Endothelial cell (in vitro differentiated cells): ENCODE data around the gene ATP5ME. TPM values are rescaled to one million over a fixed set of nuclear protein-coding genes. Genes with fewer than 3 reads are reported as not detected.
"Not testable (repeated sequence)": the region's sequence is repeated elsewhere in the genome, so short reads cannot be mapped to it uniquely, and the experiment has no call there.

Experiments used
- DNase-seq: peaks from one replicate; pipeline ENCODE4 v3.0.0; 2021; ENCODE audit warnings: low spot score
- H3K27ac Mint-ChIP-seq: one replicate; pipeline ENCODE4 v1.8.0; 2021; ENCODE audit warnings: mixed read lengths, inconsistent platforms; ENCODE audit not compliant: unreplicated experiment
- H3K27me3 Mint-ChIP-seq: one replicate; pipeline ENCODE4 v1.8.0; 2021; ENCODE audit warnings: mild to moderate bottlenecking, moderate library complexity, mixed read lengths, inconsistent platforms; ENCODE audit not compliant: unreplicated experiment
- H3K36me3 Mint-ChIP-seq: one replicate; pipeline ENCODE4 v1.8.0; 2021; ENCODE audit warnings: mild to moderate bottlenecking, low read depth, mixed read lengths, inconsistent platforms; ENCODE audit not compliant: unreplicated experiment
- H3K4me1 Mint-ChIP-seq: one replicate; pipeline ENCODE4 v1.8.0; 2021; ENCODE audit warnings: mild to moderate bottlenecking, mixed read lengths, inconsistent platforms; ENCODE audit not compliant: unreplicated experiment
- H3K4me3 Mint-ChIP-seq: one replicate; pipeline ENCODE4 v1.8.0; 2021; ENCODE audit warnings: mild to moderate bottlenecking, mixed read lengths, inconsistent platforms; ENCODE audit not compliant: unreplicated experiment
- H3K9me3 Mint-ChIP-seq: one replicate; pipeline ENCODE4 v1.8.0; 2021; ENCODE audit warnings: mixed read lengths, inconsistent platforms; ENCODE audit not compliant: unreplicated experiment
- total RNA-seq: library from RNA; stranded (reverse); fragmentation: NEBNext Ultra II Directional; extraction: Animal tissue kit (Norgen Biotek cat#: 25700); gene quantifications from one replicate; pipeline ENCODE4 v1.2.1, GENCODE V29; 2021; ENCODE audit not compliant: unreplicated experiment
- TF ChIP-seq, protein P1 (sequence below): fragments of 200-600 bp; sonication (generic); IDR thresholded peaks from one replicate; pipeline ENCODE4 v1.5.0; 2021; ENCODE audit warnings: antibody characterized with exemption; ENCODE audit not compliant: unreplicated experiment

ATP5ME gene
- total RNA-seq, 1 donor from 2014 or later: 289 TPM

DNA sequence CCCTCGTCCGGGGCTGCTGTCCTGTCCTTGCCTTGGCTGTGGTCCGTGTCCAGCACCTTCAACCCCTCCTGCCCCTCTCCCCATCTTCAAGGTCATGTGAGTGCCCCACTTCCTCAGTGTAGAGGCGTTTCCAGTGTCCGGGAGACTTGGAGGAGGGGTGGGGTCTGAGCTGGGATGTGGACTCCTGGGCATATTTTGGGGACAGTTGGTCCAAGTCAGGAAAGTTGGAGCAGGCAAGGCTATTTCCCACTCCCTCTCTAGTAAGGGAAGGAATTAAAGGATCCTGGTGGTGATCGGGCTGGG is 34.5 kb upstream of the ATP5ME start:
- peak overlapping the region; percentile 73 for H3K4me3 Mint-ChIP-seq
- peaks cover 4% of the 10 kb centered on the region for H3K27me3 Mint-ChIP-seq
- peaks cover 18% of the 10 kb centered on the region for H3K4me1 Mint-ChIP-seq
- H3K36me3 Mint-ChIP-seq: peaks cover 18% of the 10 kb centered on the region
- TF ChIP-seq, protein P1, sequence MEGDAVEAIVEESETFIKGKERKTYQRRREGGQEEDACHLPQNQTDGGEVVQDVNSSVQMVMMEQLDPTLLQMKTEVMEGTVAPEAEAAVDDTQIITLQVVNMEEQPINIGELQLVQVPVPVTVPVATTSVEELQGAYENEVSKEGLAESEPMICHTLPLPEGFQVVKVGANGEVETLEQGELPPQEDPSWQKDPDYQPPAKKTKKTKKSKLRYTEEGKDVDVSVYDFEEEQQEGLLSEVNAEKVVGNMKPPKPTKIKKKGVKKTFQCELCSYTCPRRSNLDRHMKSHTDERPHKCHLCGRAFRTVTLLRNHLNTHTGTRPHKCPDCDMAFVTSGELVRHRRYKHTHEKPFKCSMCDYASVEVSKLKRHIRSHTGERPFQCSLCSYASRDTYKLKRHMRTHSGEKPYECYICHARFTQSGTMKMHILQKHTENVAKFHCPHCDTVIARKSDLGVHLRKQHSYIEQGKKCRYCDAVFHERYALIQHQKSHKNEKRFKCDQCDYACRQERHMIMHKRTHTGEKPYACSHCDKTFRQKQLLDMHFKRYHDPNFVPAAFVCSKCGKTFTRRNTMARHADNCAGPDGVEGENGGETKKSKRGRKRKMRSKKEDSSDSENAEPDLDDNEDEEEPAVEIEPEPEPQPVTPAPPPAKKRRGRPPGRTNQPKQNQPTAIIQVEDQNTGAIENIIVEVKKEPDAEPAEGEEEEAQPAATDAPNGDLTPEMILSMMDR: no peak
- H3K27ac Mint-ChIP-seq: peak overlapping the region; percentile 36
- no peaks in the 10 kb centered on the region for H3K9me3 Mint-ChIP-seq
- DNase-seq: no peak

DNA sequence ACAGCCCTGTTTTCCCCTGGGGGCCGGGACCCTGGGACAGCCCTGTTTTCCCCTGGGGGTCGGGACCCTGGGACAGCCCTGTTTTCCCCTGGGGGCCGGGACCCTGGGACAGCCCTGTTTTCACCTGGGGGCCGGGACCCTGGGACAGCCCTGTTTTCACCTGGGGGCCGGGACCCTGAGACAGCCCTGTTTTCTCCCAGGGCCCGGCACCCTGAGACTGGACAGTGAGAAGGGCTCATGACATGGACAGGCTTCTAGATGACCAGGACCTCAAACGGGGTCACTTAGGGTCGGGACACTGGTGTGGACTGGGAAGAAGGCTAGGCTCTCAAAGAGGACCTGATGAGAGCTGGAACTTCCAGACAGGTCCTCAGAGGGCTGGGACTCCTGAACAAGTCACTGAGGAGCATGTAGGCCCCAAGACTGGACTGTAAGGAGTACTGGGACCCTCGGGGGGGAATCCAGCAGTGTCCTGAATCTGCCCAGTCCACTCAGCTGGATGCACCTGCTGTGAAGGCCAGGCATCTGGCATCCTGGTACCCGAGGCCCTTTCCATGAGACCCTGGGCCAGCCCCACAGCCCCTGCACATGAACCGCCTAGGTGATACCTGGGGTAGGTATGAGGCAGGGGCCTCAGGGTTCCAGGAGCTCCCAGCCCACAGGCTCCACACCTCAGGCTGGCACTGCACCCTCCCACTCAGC is 34.0 kb upstream of the ATP5ME start:
- no peak for DNase-seq
- Mint-ChIP-seq H3K27ac (no peak overlapping the region), H3K4me1 (peaks cover 18% of the 10 kb centered on the region), H3K4me3 (no peak overlapping the region), H3K9me3 (no peaks in the 10 kb centered on the region), H3K36me3 (peaks cover 18% of the 10 kb centered on the region), H3K27me3 (peaks cover 4% of the 10 kb centered on the region)
- TF ChIP-seq, protein P1: no peak

DNA sequence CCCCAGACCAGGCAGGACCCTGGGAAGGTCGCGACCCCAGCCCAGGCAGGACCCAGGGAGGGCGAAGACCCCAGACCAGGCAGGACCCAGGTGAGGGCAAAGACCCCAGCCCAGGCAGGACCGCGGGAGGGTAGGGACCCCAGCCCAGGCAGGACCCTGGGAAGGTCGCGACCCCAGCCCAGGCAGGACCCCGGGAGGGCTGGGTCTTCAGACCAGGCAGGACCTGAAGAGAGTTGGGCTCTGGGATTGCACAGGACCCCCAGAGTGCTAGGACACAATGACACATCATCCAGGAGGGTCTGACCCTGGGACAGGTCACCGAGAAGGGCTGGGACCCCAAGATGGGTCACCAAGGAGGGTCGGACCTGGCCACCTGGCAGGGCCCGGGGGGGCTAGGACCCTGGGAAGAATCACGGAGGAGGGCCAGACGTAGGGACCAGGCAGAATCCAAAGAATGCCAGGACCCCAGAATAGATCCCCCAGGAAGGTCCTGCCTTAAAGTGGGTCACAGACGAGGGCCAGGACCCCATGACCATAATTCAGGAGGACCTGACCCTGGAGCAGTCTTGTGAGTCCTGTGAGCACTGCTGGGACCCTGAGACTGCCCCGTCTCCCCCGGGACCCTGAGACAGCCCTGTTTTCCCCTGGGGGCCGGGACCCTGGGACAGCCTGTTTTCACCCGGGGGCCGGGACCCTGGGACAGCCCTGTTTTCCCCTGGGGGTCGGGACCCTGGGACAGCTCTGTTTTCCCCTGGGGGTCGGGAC is 32.9 kb upstream of the ATP5ME start:
- Mint-ChIP-seq H3K27me3 (peaks cover 6% of the 10 kb centered on the region), H3K9me3 (no peaks in the 10 kb centered on the region), H3K27ac (no peak overlapping the region), H3K4me1 (peaks cover 18% of the 10 kb centered on the region), H3K36me3 (peaks cover 18% of the 10 kb centered on the region), H3K4me3 (no peak overlapping the region)
- TF ChIP-seq, protein P1: no peak
- no peak for DNase-seq

DNA sequence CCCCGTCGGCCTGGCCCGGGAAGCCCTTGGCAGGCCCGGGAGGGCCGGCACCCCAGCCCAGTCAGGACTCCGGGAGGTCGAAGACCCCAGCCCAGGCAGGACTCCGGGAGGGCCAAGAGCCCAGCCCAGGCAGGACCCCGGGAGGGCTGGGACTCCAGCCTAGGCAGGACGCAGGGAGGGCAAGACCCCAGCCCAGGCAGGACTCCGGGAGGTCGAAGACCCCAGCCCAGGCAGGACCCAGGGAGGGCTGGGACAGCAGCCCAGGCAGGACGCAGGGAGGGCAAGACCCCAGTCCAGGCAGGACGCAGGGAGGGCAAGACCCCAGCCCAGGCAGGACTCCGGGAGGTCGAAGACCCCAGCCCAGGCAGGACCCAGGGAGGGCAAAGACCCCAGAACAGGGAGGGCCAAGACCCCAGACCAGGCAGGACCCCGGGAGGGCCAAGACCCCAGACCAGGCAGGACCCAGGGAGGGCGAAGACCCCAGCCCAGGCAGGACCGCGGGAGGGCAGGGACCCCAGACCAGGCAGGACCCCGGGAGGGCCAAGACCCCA is 32.1 kb upstream of the ATP5ME start:
- H3K27ac Mint-ChIP-seq, H3K4me3 Mint-ChIP-seq: not testable (repeated sequence)

DNA sequence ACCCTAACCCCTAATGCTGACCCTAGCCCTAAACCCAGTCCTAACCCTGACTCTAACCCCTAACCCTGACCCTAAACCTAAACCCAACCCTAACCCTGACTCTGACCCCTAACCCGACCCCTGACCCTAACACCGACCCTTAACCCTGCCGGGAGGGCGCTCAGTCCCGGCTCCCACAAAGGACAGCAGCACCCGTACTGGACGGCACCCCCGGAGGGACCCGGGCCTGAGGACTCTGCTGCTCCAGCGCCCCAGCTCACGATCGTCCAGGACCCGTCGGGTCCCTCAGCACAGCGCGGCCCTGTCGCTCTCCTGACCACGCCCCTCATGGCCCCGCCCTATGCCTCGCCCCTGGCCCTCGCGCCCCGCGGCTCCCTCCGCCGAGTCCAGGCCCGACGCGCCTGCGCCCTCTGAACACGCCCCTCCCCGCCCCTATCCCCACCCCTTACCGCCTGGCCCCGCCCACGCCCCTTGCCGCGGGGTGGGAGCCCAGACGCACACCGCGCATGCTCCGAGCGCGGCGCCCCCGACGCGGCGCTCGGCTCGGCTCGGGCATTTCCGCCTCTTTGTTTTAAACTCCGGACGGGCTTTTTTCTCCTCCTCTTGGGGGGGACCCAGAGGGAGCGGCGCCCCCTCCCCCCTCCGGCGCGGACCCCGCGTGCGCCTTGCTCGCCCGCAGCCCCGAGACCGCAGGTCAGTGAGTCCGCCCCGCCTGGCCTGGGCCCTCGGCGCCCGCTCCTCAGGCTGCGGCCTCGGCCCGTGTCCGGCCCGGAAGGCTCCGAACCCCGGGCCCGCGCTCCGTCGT is 31.4 kb upstream of the ATP5ME start, which contains the start of gene PCGF3:
PCGF3 (plus strand) TSS at position 555 of the 805 bp plus-strand sequence. CDS start 27,849 bp downstream, outside the sequence.
- peaks cover 15% of the 10 kb centered on the region for H3K36me3 Mint-ChIP-seq
- DNase-seq: peak; percentile 99
- no peak within 1 kb of the TSS for H3K27ac Mint-ChIP-seq

More for the DNA sequence above, 32.1 kb upstream of the ATP5ME start:
- H3K9me3 Mint-ChIP-seq, DNase-seq, H3K27me3 Mint-ChIP-seq: not testable (repeated sequence)
- Mint-ChIP-seq H3K4me1 (peaks cover 18% of the 10 kb centered on the region), H3K36me3 (peaks cover 18% of the 10 kb centered on the region)

More for the DNA sequence above, 31.4 kb upstream of the ATP5ME start, which contains the start of gene PCGF3:
- Mint-ChIP-seq H3K4me3 (peak within 1 kb of the TSS; percentile 80), H3K27me3 (peaks cover 6% of the 10 kb centered on the region), H3K4me1 (peaks cover 14% of the 10 kb centered on the region), H3K9me3 (no peaks in the 10 kb centered on the region)
- TF ChIP-seq, protein P1: no peak
